Measurements from ENCODE around the gene MYADML2.

The MYADML2 gene

DNA sequence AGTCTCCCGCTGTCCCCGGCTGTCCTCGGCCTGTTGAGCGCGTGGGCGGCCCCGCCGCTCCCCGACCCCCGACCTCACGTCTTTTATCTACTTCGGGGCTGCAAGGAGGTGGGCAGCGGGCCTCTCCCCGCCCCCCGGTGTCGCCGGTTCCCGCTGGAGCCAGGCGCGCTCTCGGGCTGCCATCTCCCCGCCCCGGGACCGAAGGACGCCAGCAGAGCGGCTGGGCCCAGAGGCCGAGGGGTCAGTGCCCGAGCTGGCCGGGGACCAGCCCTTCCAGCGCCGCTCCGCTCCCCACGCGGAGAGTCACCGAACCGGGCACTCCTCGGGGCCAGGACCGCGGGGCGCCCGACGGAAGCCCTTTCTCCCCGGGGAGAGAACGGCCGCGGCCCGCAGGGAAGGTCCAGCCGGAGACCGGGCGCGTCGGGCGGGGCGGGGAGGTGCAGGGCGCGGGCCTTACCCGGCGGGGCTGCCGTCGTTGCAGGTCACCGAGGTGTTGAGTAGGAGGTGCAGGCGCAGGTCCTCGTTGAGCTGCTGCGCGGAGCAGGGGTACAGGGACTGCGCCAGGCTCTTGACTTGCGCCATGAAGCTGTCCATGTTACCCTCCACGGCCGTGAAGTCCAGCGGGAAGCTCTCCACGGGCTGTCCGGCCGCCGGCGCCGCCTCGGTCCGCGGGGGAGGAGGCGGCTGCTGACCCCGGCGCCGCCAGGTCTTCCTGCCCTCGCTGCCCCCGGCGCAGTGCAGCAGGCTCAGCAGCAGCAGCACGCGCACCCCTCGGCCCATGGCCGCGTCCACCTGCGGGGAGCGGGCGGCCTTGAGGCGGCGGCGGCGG lies 13.3 kb upstream of the MYADML2 start:
- TF ChIP-seq, protein P1, sequence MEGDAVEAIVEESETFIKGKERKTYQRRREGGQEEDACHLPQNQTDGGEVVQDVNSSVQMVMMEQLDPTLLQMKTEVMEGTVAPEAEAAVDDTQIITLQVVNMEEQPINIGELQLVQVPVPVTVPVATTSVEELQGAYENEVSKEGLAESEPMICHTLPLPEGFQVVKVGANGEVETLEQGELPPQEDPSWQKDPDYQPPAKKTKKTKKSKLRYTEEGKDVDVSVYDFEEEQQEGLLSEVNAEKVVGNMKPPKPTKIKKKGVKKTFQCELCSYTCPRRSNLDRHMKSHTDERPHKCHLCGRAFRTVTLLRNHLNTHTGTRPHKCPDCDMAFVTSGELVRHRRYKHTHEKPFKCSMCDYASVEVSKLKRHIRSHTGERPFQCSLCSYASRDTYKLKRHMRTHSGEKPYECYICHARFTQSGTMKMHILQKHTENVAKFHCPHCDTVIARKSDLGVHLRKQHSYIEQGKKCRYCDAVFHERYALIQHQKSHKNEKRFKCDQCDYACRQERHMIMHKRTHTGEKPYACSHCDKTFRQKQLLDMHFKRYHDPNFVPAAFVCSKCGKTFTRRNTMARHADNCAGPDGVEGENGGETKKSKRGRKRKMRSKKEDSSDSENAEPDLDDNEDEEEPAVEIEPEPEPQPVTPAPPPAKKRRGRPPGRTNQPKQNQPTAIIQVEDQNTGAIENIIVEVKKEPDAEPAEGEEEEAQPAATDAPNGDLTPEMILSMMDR (IDR thresholded peaks at IDR 0.05; ENCODE audit: borderline replicate concordance, insufficient read depth, low read depth, low read length) = no peak
- H3K4me3 ChIP-seq (ENCODE audit: low read depth, low read length) = no peak overlapping the region

DNA sequence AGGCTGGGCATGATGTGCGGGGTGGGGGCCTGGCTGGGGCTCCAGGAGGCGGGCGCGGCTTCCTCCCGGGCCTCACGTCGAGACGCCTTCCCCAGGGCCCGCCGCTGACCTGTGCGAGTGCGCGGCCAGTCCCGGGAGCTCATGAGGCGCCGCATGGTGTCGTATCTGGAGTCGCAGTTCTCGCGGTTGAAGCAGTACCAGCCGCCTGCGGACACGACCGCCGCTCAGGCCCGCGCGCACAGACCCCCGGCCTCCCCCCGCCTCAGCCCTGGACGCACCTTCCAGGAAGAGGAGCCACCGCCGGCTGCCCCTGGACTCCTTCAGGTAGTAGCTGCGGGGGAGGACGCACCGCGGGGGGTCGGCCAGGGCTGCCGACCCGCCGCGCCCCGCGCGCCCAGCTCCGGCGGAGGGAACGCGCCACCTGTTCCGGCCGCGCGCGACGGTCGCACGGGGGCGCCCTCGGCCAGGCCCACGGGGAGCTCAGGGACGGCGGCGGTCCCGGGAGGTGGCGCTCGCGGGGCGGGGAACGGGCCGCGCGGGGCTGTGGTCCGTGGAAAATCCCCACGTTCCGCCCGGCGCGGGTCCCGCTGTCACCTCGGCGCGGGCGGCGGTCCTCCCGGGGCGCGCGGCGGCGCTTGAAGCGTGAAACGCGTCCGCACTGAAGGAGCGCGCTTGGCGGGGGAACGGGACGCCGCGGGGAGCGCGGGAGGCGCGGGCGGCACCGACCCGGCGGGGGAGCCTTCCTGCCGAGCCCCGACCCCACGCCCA lies 12.5 kb upstream of the MYADML2 start:
- no peak overlapping the region for H3K4me3 ChIP-seq (ENCODE audit: low read depth, low read length)
- TF ChIP-seq, protein P1 (IDR thresholded peaks at IDR 0.05; ENCODE audit: borderline replicate concordance, insufficient read depth, low read depth, low read length) = peak; percentile 87

DNA sequence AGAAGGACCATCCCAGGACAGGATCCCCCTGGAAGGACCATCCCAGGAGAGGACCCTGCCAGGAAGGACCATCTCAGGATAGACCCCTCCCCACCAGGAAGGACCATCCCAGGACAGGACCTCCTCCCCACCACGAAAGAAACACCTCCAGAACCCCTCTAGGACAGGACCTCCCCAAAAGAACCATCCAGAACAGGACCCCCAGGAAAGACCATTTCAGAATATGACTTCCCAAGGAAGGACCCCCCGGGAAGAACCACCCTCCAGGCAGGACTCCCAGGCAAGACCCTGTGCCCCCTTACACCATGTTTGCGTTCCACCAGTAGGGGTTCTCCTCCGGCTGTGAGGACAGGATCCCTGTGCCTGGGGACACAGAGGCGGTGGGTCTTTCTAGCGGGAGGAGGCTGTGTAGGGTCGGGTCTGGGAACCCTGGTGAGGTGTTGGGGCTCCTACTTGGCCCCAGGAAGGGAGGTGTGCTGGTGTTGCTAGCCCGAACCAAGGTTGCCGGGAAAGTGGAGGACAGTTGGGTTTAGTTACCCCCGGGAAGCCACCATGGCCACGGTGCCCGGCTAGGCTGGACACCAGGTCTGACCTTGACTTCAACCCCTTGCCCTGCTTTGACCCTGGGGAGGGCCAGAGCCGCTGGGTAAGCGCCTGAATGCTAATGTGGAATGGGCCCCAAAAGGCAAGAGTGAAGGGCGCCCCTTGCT lies 11.8 kb upstream of the MYADML2 start:
- TF ChIP-seq, protein P1 (IDR thresholded peaks at IDR 0.05; ENCODE audit: borderline replicate concordance, insufficient read depth, low read depth, low read length) = no peak
- H3K4me3 ChIP-seq (ENCODE audit: low read depth, low read length) = no peak overlapping the region

DNA sequence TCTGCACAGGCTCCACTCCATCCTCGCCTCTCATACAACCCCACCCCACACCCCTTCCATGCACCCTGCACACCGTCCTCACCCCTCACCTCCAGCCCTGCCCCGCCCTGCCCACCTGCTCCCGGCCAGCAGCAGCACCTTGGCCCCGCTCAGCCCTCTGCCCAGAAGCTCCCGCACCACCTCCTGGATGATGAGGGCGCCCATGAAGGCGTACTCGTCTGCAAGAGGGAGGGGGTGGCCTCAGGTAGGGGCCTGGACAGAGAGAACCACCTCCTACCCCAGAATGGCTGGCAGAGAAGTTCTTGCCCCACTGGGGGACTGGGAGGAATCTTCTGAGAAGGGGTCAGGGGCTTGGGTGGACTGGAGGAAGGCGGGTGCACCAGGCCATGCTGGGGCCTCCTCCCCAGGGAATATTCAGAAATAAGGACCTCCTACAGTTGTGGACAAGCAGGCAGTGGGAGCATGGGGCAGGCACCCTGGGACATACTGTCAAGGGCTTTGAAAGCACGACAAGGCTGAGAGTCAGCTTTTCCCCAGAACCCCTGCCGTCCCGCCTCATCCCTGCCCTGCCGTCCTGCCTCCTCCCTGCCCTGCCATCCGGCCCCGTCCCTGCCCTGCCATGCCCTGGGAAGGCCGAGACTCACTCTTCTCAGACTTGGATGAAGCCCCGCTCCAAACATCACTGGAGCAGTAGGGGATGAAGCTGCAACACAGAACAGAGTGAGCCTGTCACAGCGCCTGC lies 10.8 kb upstream of the MYADML2 start:
- no peak overlapping the region for H3K4me3 ChIP-seq (ENCODE audit: low read depth, low read length)
- TF ChIP-seq, protein P1 (IDR thresholded peaks at IDR 0.05; ENCODE audit: borderline replicate concordance, insufficient read depth, low read depth, low read length) = no peak

DNA sequence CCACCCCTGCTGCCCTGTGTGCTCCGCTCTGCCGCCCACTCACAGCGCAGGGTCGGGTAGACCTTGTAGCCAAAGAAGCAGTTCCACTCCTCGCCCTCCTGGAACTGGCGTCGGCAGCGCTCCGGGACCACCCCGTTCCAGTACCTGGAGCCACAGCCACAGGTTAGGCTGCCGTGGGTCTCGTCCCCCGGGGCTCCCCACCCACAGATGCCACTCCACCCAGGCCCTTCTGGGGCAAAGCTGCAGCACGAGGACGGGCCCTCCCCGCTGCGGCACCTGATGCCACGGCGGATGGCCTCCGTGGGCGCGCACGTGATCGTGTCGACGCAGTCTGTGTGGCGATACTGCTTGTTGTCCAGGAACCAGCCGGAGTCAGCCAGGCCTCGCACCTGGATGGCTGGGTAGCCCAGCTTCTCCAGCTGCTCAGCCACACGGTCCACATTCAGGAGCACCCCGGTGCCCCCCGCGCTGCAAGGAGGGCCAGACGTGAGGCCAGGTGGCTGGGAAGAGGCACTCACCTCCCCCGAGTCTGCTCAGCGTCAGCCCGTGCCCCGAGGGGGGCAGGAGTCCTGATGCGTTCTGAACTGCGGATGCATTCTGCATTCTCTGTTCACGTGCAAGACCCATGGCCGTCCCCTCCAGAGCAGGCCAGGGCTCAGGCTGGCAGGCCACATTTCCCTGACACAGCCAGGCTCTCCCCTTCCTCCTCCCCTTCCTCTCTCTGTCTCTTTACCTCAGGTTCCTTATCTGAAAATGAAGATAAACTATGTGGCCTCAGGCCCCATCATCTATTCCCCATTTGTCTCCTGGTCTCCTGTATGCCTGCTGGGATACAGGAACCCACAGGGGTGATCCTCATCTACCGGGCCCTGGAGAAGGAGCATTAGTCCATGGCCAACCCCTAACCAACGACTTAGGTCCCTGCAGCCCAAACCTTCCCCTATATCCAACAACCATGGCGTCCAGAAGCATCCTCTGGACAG lies 9.9 kb upstream of the MYADML2 start:
- TF ChIP-seq, protein P1 (IDR thresholded peaks at IDR 0.05; ENCODE audit: borderline replicate concordance, insufficient read depth, low read depth, low read length) = no peak
- no peak overlapping the region for H3K4me3 ChIP-seq (ENCODE audit: low read depth, low read length)
